HL-60 (cell line): ENCODE results near the gene HMX2.

Source experiments
- CTCF ChIP-seq: IDR thresholded peaks from one replicate; pipeline ENCODE4 v1.5.1; 2011; ENCODE audit warnings: low read length, control low read depth, inconsistent platforms; ENCODE audit not compliant: insufficient read depth
- POLR2AphosphoS5 ChIP-seq: IDR thresholded peaks from 2 replicates; pipeline ENCODE4 v1.6.1; 2012; ENCODE audit warnings: low read depth
- REST ChIP-seq: IDR thresholded peaks from 2 replicates; pipeline ENCODE4 v1.6.1; 2012; ENCODE audit warnings: low read depth; ENCODE audit not compliant: insufficient replicate concordance

GRCh38 chr10:123126246-123126645 lies 21.7 kb upstream of the HMX2 start:
- TF ChIP-seq CTCF (no peak), POLR2AphosphoS5 (no peak), REST (no peak)
